ENCODE results near the gene RTL9. TPM values are rescaled to one million over a fixed set of nuclear protein-coding genes. Genes with fewer than 3 reads are reported as not detected.

The RTL9 gene
- total and polyA plus RNA-seq, 9 of the 15 experiments (the other 6 are each of a cell fraction or from before 2014, with no cell fraction given), result 0.04 to 0.35 (median 0.13) TPM; not detected in 1

DNA sequence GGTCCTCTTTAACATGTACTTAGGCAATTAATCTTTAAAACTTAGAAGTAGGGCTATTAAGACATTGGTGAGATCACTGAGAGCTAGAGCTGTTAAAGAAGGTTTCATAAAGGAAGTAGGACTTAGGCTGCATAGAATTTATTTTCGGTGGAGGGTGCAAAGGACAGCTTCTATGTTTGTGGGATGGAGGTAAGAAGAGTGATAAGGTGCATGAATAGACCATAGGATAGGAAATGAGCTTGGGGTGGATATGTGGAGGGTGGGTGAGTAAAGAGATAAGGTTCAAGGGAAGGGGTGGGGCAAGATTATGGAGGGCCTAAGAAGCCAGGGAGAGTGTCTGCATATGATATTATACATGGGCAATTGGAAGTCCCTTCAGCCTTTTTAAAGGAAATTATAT is 15.9 kb downstream of the RTL9 start (continued):
- TF ChIP-seq, protein P1, sequence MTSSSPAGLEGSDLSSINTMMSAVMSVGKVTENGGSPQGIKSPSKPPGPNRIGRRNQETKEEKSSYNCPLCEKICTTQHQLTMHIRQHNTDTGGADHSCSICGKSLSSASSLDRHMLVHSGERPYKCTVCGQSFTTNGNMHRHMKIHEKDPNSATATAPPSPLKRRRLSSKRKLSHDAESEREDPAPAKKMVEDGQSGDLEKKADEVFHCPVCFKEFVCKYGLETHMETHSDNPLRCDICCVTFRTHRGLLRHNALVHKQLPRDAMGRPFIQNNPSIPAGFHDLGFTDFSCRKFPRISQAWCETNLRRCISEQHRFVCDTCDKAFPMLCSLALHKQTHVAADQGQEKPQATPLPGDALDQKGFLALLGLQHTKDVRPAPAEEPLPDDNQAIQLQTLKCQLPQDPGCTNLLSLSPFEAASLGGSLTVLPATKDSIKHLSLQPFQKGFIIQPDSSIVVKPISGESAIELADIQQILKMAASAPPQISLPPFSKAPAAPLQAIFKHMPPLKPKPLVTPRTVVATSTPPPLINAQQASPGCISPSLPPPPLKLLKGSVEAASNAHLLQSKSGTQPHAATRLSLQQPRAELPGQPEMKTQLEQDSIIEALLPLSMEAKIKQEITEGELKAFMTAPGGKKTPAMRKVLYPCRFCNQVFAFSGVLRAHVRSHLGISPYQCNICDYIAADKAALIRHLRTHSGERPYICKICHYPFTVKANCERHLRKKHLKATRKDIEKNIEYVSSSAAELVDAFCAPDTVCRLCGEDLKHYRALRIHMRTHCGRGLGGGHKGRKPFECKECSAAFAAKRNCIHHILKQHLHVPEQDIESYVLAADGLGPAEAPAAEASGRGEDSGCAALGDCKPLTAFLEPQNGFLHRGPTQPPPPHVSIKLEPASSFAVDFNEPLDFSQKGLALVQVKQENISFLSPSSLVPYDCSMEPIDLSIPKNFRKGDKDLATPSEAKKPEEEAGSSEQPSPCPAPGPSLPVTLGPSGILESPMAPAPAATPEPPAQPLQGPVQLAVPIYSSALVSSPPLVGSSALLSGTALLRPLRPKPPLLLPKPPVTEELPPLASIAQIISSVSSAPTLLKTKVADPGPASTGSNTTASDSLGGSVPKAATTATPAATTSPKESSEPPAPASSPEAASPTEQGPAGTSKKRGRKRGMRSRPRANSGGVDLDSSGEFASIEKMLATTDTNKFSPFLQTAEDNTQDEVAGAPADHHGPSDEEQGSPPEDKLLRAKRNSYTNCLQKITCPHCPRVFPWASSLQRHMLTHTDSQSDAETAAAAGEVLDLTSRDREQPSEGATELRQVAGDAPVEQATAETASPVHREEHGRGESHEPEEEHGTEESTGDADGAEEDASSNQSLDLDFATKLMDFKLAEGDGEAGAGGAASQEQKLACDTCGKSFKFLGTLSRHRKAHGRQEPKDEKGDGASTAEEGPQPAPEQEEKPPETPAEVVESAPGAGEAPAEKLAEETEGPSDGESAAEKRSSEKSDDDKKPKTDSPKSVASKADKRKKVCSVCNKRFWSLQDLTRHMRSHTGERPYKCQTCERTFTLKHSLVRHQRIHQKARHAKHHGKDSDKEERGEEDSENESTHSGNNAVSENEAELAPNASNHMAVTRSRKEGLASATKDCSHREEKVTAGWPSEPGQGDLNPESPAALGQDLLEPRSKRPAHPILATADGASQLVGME (CRISPR knock-in tag; IDR thresholded peaks at IDR 0.05), result no peak
- TF ChIP-seq ZNF347 (CRISPR knock-in tag; IDR thresholded peaks at IDR 0.05; ENCODE audit: low read depth) (no peak), RBFOX2 (IDR thresholded peaks at IDR 0.05; ENCODE audit: low read depth, low read length) (no peak), HDAC3 (IDR thresholded peaks at IDR 0.05; ENCODE audit: borderline replicate concordance, partially characterized antibody) (no peak), POLR3G (IDR thresholded peaks at IDR 0.05; ENCODE audit: extremely low read depth, insufficient read length, insufficient replicate concordance) (no peak), STAG1 (CRISPR knock-in tag; IDR thresholded peaks at IDR 0.05; ENCODE audit: borderline replicate concordance) (no peak), TCFL5 (CRISPR knock-in tag; conservative IDR thresholded peaks at IDR 0.05) (no peak), HNRNPK (IDR thresholded peaks at IDR 0.05; ENCODE audit: low read depth, low read length, poor library complexity, severe bottlenecking) (no peak), PURB (CRISPR knock-in tag; IDR thresholded peaks at IDR 0.05; ENCODE audit: low read depth) (no peak), NFYB (IDR thresholded peaks at IDR 0.05; ENCODE audit: extremely low read depth, insufficient read length) (no peak), ZZZ3 (IDR thresholded peaks at IDR 0.05) (no peak), KAT2B (IDR thresholded peaks at IDR 0.05; ENCODE audit: low read depth, low read length) (no peak), CC2D1A (IDR thresholded peaks at IDR 0.05) (peak; percentile 38; the same call in 1 of the 2 replicates), BRD4 (IDR thresholded peaks at IDR 0.05) (no peak), DNMT1 (IDR thresholded peaks at IDR 0.05) (no peak)
- TF ChIP-seq, protein P2, sequence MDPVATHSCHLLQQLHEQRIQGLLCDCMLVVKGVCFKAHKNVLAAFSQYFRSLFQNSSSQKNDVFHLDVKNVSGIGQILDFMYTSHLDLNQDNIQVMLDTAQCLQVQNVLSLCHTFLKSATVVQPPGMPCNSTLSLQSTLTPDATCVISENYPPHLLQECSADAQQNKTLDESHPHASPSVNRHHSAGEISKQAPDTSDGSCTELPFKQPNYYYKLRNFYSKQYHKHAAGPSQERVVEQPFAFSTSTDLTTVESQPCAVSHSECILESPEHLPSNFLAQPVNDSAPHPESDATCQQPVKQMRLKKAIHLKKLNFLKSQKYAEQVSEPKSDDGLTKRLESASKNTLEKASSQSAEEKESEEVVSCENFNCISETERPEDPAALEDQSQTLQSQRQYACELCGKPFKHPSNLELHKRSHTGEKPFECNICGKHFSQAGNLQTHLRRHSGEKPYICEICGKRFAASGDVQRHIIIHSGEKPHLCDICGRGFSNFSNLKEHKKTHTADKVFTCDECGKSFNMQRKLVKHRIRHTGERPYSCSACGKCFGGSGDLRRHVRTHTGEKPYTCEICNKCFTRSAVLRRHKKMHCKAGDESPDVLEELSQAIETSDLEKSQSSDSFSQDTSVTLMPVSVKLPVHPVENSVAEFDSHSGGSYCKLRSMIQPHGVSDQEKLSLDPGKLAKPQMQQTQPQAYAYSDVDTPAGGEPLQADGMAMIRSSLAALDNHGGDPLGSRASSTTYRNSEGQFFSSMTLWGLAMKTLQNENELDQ (CRISPR knock-in tag; IDR thresholded peaks at IDR 0.05; ENCODE audit: borderline replicate concordance), result no peak
- TF ChIP-seq, protein P3, sequence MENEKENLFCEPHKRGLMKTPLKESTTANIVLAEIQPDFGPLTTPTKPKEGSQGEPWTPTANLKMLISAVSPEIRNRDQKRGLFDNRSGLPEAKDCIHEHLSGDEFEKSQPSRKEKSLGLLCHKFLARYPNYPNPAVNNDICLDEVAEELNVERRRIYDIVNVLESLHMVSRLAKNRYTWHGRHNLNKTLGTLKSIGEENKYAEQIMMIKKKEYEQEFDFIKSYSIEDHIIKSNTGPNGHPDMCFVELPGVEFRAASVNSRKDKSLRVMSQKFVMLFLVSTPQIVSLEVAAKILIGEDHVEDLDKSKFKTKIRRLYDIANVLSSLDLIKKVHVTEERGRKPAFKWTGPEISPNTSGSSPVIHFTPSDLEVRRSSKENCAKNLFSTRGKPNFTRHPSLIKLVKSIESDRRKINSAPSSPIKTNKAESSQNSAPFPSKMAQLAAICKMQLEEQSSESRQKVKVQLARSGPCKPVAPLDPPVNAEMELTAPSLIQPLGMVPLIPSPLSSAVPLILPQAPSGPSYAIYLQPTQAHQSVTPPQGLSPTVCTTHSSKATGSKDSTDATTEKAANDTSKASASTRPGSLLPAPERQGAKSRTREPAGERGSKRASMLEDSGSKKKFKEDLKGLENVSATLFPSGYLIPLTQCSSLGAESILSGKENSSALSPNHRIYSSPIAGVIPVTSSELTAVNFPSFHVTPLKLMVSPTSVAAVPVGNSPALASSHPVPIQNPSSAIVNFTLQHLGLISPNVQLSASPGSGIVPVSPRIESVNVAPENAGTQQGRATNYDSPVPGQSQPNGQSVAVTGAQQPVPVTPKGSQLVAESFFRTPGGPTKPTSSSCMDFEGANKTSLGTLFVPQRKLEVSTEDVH (IDR thresholded peaks at IDR 0.05; ENCODE audit: low read depth, partially characterized antibody), result no peak

Data from K562 (cell line).